BLaER1 treated with 17β-estradiol and CSF1 and Interleukin-3, amounts not matched to agents 10 nM and 100 nM (cell line): ENCODE measurements around the gene ATP2C2.

ENCODE experiments used
- H3K27ac ChIP-seq, 11 experiments: shearing (Covaris generic); formaldehyde crosslinking; 2 replicates each; pipeline ENCODE4 v1.8.1; 2022
- H3K27me3 ChIP-seq, 11 experiments: shearing (Covaris generic); formaldehyde crosslinking; 2 replicates each; pipeline ENCODE4 v1.8.1; 2022
- H3K36me3 ChIP-seq, 11 experiments: shearing (Covaris generic); formaldehyde crosslinking; 2 replicates each; pipeline ENCODE4 v1.8.1; 2022
- H3K4me1 ChIP-seq, 10 experiments: shearing (Covaris generic); formaldehyde crosslinking; 2 replicates each; pipeline ENCODE4 v1.8.1; 2022
- H3K4me2 ChIP-seq, 11 experiments: shearing (Covaris generic); formaldehyde crosslinking; 2 replicates each; pipeline ENCODE4 v1.8.1; 2022
- H3K4me3 ChIP-seq, 10 experiments: shearing (Covaris generic); formaldehyde crosslinking; 2 replicates each; pipeline ENCODE4 v1.8.1; 2022
- H3K9ac ChIP-seq, 11 experiments: shearing (Covaris generic); formaldehyde crosslinking; 2 replicates each; pipeline ENCODE4 v1.8.1; 2022
- H3K9me3 ChIP-seq, 11 experiments: shearing (Covaris generic); formaldehyde crosslinking; replicated peaks in 1 of 11; 2 replicates each; pipeline ENCODE4 v1.8.1; 2022
- H4K20me1 ChIP-seq, 11 experiments: shearing (Covaris generic); formaldehyde crosslinking; 2 replicates each; pipeline ENCODE4 v1.8.1; 2022
- Cebpa-rat ChIP-seq, 11 experiments: shearing (Covaris generic); IDR thresholded peaks; 2 replicates each; pipeline ENCODE4 v1.8.1; 2022

Gene ATP2C2

DNA sequence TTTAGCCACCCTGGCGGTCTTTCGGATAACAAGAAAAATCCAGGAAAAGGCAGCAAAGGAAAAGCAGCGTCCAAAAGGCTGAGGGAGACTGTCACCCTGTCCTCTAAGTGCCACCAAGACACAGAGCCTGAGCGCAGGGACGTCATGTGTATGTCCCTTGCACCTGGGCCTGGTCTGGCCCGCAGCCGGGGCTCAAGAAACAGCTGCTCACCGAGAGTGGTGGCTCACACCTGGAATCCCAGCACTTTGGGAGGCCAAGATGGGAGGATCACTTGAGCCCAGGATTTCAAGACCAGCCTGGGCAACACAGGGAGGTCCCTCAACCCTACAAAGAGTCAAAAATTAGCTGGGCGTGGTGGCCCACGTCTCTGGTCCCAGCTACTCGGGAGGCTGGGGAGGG is 145.3 kb downstream of the ATP2C2 start:
- Histone ChIP-seq H3K36me3 (no peaks in the 10 kb centered on the region), H3K9me3 (no peaks in the 10 kb centered on the region), H3K27ac (peak overlapping the region in 2 of 11 experiments; percentile 3 to 6; a peak in 3 of 22 replicates), H3K9ac (0 out of 22 replicates have a peak overlapping the region, but pooled peaks of 1 of the 11 experiments have one; percentile 52), H3K4me2 (peak overlapping the region in 7 of 11 experiments; percentile 2 to 78 (median 73); a peak in 8 of 22 replicates), H3K4me3 (no peak overlapping the region), H3K4me1 (peaks cover 70 to 93% (median 80%) of the 10 kb centered on the region in 10 experiments), H3K27me3 (no peaks in the 10 kb centered on the region), H4K20me1 (no peaks in the 10 kb centered on the region; a peak in 1 of 22 replicates)
- no peak for TF ChIP-seq Cebpa-rat (IDR thresholded peaks at IDR 0.05)
